GM20000 (cell line): ENCODE data around the gene ZNF708.

Source experiments
- DNase-seq: peaks from one replicate; pipeline ENCODE4 v3.0.0; 2012; ENCODE audit warnings: low spot score
- CTCF ChIP-seq: IDR thresholded peaks from 2 replicates; pipeline ENCODE4 v1.5.1; 2012; ENCODE audit warnings: mild to moderate bottlenecking, control low read depth; ENCODE audit errors: extremely low read depth, missing control alignments

The ZNF708 gene

GRCh38 chr19:21256722-21257121, 72.5 kb downstream of the ZNF708 start:
- DNase-seq, result no peak

More at GRCh38 chr19:21256722-21257121, 72.5 kb downstream of the ZNF708 start:
- TF ChIP-seq CTCF, result no peak
